Measurements from ENCODE around the gene PRDX6.
"Not testable (repeated sequence)": the region's sequence is repeated elsewhere in the genome, so short reads cannot be mapped to it uniquely, and the experiment has no call there.

DNA sequence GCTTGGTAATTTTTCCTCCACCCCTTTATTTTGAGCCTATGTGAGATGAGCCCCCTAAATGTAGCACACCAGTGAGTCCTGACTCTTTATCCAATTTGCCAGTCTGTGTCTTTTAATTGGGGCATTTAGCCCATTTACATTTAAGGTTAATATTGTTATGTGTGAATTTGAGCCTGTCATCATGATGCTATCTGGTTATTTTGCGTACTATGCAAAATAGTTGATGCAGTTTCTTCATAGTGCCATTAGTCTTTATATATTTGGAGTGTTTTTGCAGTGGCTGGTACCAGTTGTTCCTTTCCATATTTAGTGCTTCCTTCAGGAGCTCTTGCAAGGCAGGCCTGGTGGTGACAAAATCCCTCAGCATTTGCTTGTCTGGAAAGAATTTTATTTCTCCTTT is 37.4 kb downstream of the PRDX6 start:
- not testable (repeated sequence) for TF ChIP-seq POLR2A, EP300 (IDR thresholded peaks at IDR 0.05)
- TF ChIP-seq, protein P1, sequence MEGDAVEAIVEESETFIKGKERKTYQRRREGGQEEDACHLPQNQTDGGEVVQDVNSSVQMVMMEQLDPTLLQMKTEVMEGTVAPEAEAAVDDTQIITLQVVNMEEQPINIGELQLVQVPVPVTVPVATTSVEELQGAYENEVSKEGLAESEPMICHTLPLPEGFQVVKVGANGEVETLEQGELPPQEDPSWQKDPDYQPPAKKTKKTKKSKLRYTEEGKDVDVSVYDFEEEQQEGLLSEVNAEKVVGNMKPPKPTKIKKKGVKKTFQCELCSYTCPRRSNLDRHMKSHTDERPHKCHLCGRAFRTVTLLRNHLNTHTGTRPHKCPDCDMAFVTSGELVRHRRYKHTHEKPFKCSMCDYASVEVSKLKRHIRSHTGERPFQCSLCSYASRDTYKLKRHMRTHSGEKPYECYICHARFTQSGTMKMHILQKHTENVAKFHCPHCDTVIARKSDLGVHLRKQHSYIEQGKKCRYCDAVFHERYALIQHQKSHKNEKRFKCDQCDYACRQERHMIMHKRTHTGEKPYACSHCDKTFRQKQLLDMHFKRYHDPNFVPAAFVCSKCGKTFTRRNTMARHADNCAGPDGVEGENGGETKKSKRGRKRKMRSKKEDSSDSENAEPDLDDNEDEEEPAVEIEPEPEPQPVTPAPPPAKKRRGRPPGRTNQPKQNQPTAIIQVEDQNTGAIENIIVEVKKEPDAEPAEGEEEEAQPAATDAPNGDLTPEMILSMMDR (IDR thresholded peaks at IDR 0.05): not testable (repeated sequence)

All from tibial nerve (tissue), 4 donors.